Limb (tissue), 2 donors: Measurements from ENCODE around the gene TSPAN9.

Source experiments
- DNase-seq, 2 donors: peaks; one replicate each; pipeline ENCODE4 v3.0.0-alpha.2; 2016; ENCODE audit errors: extremely low spot score in 2 of 2

The TSPAN9 gene

DNA sequence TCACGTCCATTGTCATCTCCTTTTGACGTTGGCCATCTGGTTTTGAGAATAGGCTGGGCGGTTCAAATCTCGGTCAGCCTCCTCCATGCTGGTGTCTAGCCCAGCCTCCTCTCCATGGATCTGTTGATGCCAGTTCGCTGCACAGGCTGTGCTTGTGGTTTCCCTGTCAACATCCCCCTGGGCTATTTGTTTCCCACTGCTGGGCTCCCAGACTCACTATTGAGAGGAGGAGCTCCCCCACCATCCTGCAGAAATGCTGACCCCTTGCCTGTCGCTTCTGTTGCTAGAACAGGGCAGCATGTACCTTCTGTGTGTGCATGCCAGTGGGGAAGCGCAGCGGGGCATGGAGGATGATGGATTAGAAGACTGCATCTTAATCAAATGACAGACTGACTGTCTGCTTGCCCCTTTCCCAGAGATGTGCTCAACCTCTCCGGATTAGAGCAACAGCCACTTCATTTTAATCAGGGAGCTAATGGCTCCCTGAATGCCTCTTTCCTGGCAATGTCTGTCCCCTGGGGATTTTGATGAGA is 170.5 kb downstream of the TSPAN9 start:
- no peak for DNase-seq

GRCh38 chr12:3249081-3249800 is 172.1 kb downstream of the TSPAN9 start:
- no peak for DNase-seq

GRCh38 chr12:3250034-3250433 is 172.9 kb downstream of the TSPAN9 start:
- DNase-seq: no peak

DNA sequence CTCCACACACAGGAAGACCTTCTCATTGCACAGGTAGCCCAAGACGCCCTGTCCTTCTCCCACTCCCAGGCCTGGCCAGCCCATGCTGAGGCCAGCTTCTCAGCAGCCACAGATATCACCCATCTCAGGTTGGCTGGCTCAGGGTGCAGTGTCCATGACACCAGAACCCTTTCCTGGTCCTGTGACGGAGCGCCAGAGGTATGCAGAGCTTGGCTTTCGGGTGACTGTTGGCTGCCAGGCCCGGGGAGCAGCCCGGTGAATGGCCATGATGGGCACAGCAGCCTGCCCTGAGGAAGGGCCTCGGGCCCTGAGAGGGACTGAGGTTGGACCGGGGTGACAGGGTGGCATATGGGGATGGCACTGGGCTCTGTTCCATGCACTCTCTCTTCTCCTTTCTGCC is 173.4 kb downstream of the TSPAN9 start:
- no peak for DNase-seq

DNA sequence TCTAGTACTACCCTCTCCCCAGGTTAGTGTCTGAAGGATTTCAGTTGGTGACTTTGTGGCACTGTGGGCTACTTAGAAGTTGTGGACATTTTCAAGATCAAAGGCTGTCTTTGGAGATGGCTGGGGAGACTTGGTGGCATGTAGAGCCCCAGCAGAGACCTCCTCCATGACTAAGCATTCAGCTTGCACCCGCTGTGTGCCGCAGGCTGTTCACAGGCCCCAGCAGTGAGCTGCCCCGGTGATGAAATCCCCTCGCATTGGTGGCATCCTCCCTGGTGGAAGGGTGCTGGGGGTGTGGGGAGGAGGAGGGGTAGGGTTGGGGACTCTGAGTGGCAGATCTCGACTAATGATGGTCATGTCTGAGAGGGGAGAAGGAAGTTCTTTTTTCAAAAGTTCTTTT is 173.9 kb downstream of the TSPAN9 start:
- no peak for DNase-seq

GRCh38 chr12:3251691-3252090 is 174.5 kb downstream of the TSPAN9 start:
- DNase-seq: peak; percentile 21 to 63

GRCh38 chr12:3252450-3252891 is 175.3 kb downstream of the TSPAN9 start:
- peak; percentile 86 to 94 for DNase-seq

GRCh38 chr12:3253682-3254275 is 176.6 kb downstream of the TSPAN9 start:
- DNase-seq: no peak

GRCh38 chr12:3255057-3255456 is 177.9 kb downstream of the TSPAN9 start:
- DNase-seq: no peak

GRCh38 chr12:3256103-3256631 is 179.0 kb downstream of the TSPAN9 start:
- no peak for DNase-seq

GRCh38 chr12:3257411-3257810 is 180.2 kb downstream of the TSPAN9 start:
- DNase-seq: no peak

GRCh38 chr12:3259973-3260372 is 182.8 kb downstream of the TSPAN9 start:
- DNase-seq: no peak

GRCh38 chr12:3261782-3262359 is 184.7 kb downstream of the TSPAN9 start:
- DNase-seq: no peak

DNA sequence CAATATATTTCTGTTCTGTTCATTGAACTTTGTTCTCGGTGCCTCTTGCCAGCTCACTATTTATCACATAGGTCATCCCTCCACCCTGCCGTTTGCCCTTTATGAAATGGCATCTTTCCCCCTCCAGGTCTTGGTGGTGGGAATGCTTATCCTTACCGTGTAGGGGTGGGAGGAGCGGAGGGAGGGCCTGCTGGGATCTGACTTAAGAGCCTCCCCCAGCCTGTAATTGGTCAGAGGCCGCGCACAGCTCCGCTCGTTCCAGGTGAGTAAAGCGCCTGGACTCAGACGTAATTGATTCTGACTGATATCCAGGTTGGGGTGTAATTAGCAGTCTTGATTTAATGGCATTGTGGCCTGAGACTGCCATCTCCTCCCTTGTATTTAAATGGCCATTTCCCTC is 185.3 kb downstream of the TSPAN9 start:
- DNase-seq: no peak

- no peak for DNase-seq
Observed at GRCh38 chr12:3263282-3263681, 186.1 kb downstream of the TSPAN9 start.

GRCh38 chr12:3263939-3264922 is 187.1 kb downstream of the TSPAN9 start:
- DNase-seq: peak in 1 of 2 donors; percentile 55

- no peak for DNase-seq
Observed at GRCh38 chr12:3265406-3265805, 188.2 kb downstream of the TSPAN9 start.

DNA sequence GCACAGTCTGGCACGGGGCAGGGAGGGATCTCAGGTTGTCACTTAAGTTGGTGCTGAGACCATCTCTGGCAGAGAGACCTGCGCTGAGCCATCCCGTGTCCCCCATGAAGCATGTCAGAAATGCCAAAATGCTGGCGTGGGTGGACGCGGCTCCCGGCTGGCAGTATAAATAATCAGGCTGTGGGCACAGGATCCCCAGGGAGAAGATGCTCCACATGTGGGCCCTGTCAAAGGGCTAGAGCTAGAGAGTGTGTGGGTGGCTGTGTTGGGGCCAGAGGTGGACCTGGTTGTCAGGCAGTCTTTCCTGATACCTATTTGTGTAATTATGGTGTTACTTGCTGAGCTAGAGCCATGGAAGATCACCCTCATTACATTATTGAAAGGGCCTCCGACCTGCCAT is 189.5 kb downstream of the TSPAN9 start:
- no peak for DNase-seq

DNA sequence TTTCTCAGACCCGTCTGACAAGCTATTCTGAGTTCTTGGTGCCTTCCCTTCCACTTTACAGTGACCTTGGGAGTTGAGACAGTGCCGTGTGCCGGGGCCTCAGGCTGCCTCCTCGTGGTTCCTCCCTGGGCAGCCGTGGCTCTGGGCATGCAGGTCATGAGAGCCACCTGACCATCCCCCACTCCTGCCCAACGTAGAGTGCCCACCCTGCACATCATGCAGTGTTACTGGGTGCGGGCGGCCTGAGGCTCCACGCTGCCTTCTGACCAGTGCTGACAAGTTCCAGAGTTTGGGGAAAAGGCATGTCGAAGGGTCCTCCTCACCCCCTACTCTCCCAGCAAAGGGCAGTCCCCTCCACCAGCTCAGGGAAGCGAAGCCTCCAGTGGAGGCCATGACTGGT is 190.5 kb downstream of the TSPAN9 start:
- DNase-seq: no peak

- no peak for DNase-seq
Observed at GRCh38 chr12:3269594-3269993, 192.4 kb downstream of the TSPAN9 start.

GRCh38 chr12:3271146-3271545 is 194.0 kb downstream of the TSPAN9 start:
- DNase-seq: no peak
